GM23338 (cell line): ENCODE data around the gene DCAF4. TPM values are rescaled to one million over a fixed set of nuclear protein-coding genes. Genes with fewer than 3 reads are reported as not detected.

ENCODE experiments used
- ATAC-seq: fragments of 200-7000 bp; cut with Tn5 transposase; 3 replicates; pipeline ENCODE4 v1.9.1; 2020
- DNase-seq: peaks from one replicate; pipeline ENCODE4 v3.0.0-alpha.2; 2015; ENCODE audit warnings: low spot score
- H2AFZ ChIP-seq: fragments of 200-600 bp; sonication (generic); 2 replicates; pipeline ENCODE4 v1.8.0; 2016; ENCODE audit warnings: antibody characterized with exemption, mild to moderate bottlenecking, moderate library complexity
- H3F3A ChIP-seq: fragments of 200-600 bp; sonication (generic); replicated peaks from 2 replicates; pipeline ENCODE4 v1.8.0; 2017; ENCODE audit warnings: antibody characterized with exemption, mixed run types, low read depth
- H3K27ac ChIP-seq: fragments of 200-600 bp; sonication (generic); 2 replicates; pipeline ENCODE4 v1.6.1; 2016; ENCODE audit warnings: low read depth
- H3K27me3 ChIP-seq: fragments of 200-600 bp; sonication (generic); 2 replicates; pipeline ENCODE4 v1.8.0; 2016; ENCODE audit warnings: mild to moderate bottlenecking, mixed run types, moderate library complexity; ENCODE audit not compliant: insufficient read depth
- H3K36me3 ChIP-seq: fragments of 200-600 bp; sonication (generic); 2 replicates; pipeline ENCODE4 v1.8.0; 2016; ENCODE audit warnings: mild to moderate bottlenecking; ENCODE audit not compliant: insufficient read depth
- H3K4me1 ChIP-seq: fragments of 200-600 bp; sonication (generic); 2 replicates; pipeline ENCODE4 v1.8.0; 2016; ENCODE audit warnings: mild to moderate bottlenecking, moderate library complexity; ENCODE audit not compliant: insufficient read depth
- H3K4me2 ChIP-seq: fragments of 200-600 bp; sonication (generic); 2 replicates; pipeline ENCODE4 v1.7.1; 2017; ENCODE audit warnings: mixed run types
- H3K4me3 ChIP-seq: fragments of 200-600 bp; sonication (generic); 2 replicates; pipeline ENCODE4 v1.6.1; 2016; ENCODE audit warnings: mixed run types
- H3K79me2 ChIP-seq: fragments of 200-600 bp; sonication (generic); replicated peaks from 2 replicates; pipeline ENCODE4 v1.8.0; 2017; ENCODE audit warnings: mild to moderate bottlenecking; ENCODE audit not compliant: insufficient read depth
- H3K9me2 ChIP-seq: fragments of 200-600 bp; sonication (generic); 2 replicates; pipeline ENCODE4 v1.8.0; 2017; ENCODE audit not compliant: insufficient read depth
- H4K20me1 ChIP-seq: fragments of 200-600 bp; sonication (generic); replicated peaks from 2 replicates; pipeline ENCODE4 v1.8.0; 2017; ENCODE audit warnings: mild to moderate bottlenecking; ENCODE audit not compliant: insufficient read depth
- H3K27ac Mint-ChIP-seq: 2 replicates; pipeline ENCODE4 v1.8.0; 2020; ENCODE audit warnings: inconsistent platforms, mild to moderate bottlenecking, moderate library complexity, mixed read lengths
- H3K27me3 Mint-ChIP-seq: 3 replicates; pipeline ENCODE4 v1.8.0; 2022; ENCODE audit warnings: low read depth, mild to moderate bottlenecking, moderate library complexity, mixed read lengths, inconsistent platforms; ENCODE audit not compliant: insufficient read depth, poor library complexity
- H3K36me3 Mint-ChIP-seq: 3 replicates; pipeline ENCODE4 v1.8.0; 2021; ENCODE audit warnings: low read depth, mild to moderate bottlenecking, inconsistent platforms, moderate library complexity, mixed read lengths
- H3K4me1 Mint-ChIP-seq: 3 replicates; pipeline ENCODE4 v1.8.0; 2020; ENCODE audit warnings: mild to moderate bottlenecking, inconsistent platforms, mixed read lengths
- H3K4me3 Mint-ChIP-seq: 3 replicates; pipeline ENCODE4 v1.8.0; 2021; ENCODE audit warnings: moderate library complexity, mild to moderate bottlenecking, inconsistent platforms, mixed read lengths
- H3K9me3 Mint-ChIP-seq: 3 replicates; pipeline ENCODE4 v1.8.0; 2020; ENCODE audit warnings: moderate library complexity, mild to moderate bottlenecking, inconsistent platforms, mixed read lengths
- CREB1 ChIP-seq: fragments of 250-450 bp; sonication (Bioruptor Pico); IDR thresholded peaks from 2 replicates; pipeline ENCODE4 v1.5.0; 2020; ENCODE audit warnings: low read depth, mild to moderate bottlenecking, moderate library complexity
- EZH2 ChIP-seq: fragments of 200-600 bp; sonication (generic); IDR thresholded peaks from one replicate; pipeline ENCODE4 v1.8.0; 2017; ENCODE audit warnings: antibody characterized with exemption, mild to moderate bottlenecking, low read depth; ENCODE audit not compliant: unreplicated experiment
- JUNB ChIP-seq: IDR thresholded peaks from one replicate; pipeline ENCODE4 v1.6.1; 2016; ENCODE audit warnings: antibody characterized with exemption; ENCODE audit not compliant: unreplicated experiment
- NANOG ChIP-seq: IDR thresholded peaks from 2 replicates; pipeline ENCODE4 v1.6.1; 2016; ENCODE audit warnings: antibody characterized with exemption, borderline replicate concordance
- POLR2AphosphoS5 ChIP-seq: IDR thresholded peaks from 2 replicates; pipeline ENCODE4 v1.6.1; 2016; ENCODE audit warnings: antibody characterized with exemption, low read depth
- REST ChIP-seq: IDR thresholded peaks from one replicate; pipeline ENCODE4 v1.6.1; 2018; ENCODE audit warnings: antibody characterized with exemption; ENCODE audit not compliant: unreplicated experiment
- STAT1 ChIP-seq: IDR thresholded peaks from one replicate; pipeline ENCODE4 v1.6.1; 2016; ENCODE audit warnings: antibody characterized with exemption; ENCODE audit not compliant: unreplicated experiment
- ZNF114 ChIP-seq: fragments of 250-450 bp; sonication (Bioruptor Pico); IDR thresholded peaks from 2 replicates; pipeline ENCODE4 v1.5.0; 2020; ENCODE audit warnings: mild to moderate bottlenecking, moderate library complexity
- ZNF331 ChIP-seq: fragments of 250-450 bp; sonication (Bioruptor Pico); IDR thresholded peaks from 2 replicates; pipeline ENCODE4 v1.5.0; 2020; ENCODE audit warnings: low read depth, mild to moderate bottlenecking, moderate library complexity
- ZNF462 ChIP-seq: fragments of 250-450 bp; sonication (Bioruptor Pico); IDR thresholded peaks from 2 replicates; pipeline ENCODE4 v1.5.0; 2020; ENCODE audit warnings: mild to moderate bottlenecking, moderate library complexity
- polyA plus RNA-seq: library from polyadenylated mRNA; unstranded; fragments of >200 nt; fragmentation: Nextera tagmentation; extraction: Ambion mirVana; gene quantifications from 2 replicates; pipeline ENCODE4 v1.2.1, GENCODE V29; 2016
- total RNA-seq: library from RNA; depleted of rRNA; stranded (reverse); fragments of >200 nt; shearing (Covaris generic); gene quantifications from 2 replicates; pipeline ENCODE4 v1.2.3, GENCODE V29; 2014
- TF ChIP-seq, protein P1 (sequence below): IDR thresholded peaks from 2 replicates; pipeline ENCODE4 v1.6.1; 2016; ENCODE audit warnings: antibody characterized with exemption

Gene DCAF4
- total and polyA plus RNA-seq, 2 experiments from 2014 or later = 17.5 to 39.3 TPM

GRCh38 chr14:72986857-72987256 lies 60.6 kb downstream of the DCAF4 start (continued):
- TF ChIP-seq REST (no peak), ZNF331 (no peak), POLR2AphosphoS5 (no peak)

GRCh38 chr14:72990171-72990570 lies 63.9 kb downstream of the DCAF4 start:
- no peaks in the 10 kb centered on the region for H3K9me3 Mint-ChIP-seq
- Histone ChIP-seq H3K27me3 (no peaks in the 10 kb centered on the region), H4K20me1 (no peaks in the 10 kb centered on the region), H3K9me2 (no peaks in the 10 kb centered on the region), H3K36me3 (0 out of 2 replicates have a peak, but pooled peaks cover 4% of the 10 kb centered on the region), H3K79me2 (no peaks in the 10 kb centered on the region), H3K27ac (no peak overlapping the region), H3K4me1 (no peaks in the 10 kb centered on the region), H3K4me3 (no peak overlapping the region), H2AFZ (no peak overlapping the region), H3F3A (no peaks in the 10 kb centered on the region), H3K4me2 (no peak overlapping the region)
- H3K27ac Mint-ChIP-seq = no peak overlapping the region
- ATAC-seq (no peak), DNase-seq (no peak)
- H3K4me3 Mint-ChIP-seq = no peak overlapping the region
- peaks cover 19% of the 10 kb centered on the region for H3K36me3 Mint-ChIP-seq
- no peaks in the 10 kb centered on the region for H3K4me1 Mint-ChIP-seq
- H3K27me3 Mint-ChIP-seq = peaks cover 3% of the 10 kb centered on the region
- TF ChIP-seq EZH2 (no peak), NANOG (no peak), ZNF114 (no peak), JUNB (no peak), STAT1 (no peak), POLR2AphosphoS5 (no peak), REST (no peak), CREB1 (CRISPR knock-in tag) (no peak), ZNF331 (no peak), ZNF462 (CRISPR knock-in tag) (no peak)
- TF ChIP-seq, protein P1, sequence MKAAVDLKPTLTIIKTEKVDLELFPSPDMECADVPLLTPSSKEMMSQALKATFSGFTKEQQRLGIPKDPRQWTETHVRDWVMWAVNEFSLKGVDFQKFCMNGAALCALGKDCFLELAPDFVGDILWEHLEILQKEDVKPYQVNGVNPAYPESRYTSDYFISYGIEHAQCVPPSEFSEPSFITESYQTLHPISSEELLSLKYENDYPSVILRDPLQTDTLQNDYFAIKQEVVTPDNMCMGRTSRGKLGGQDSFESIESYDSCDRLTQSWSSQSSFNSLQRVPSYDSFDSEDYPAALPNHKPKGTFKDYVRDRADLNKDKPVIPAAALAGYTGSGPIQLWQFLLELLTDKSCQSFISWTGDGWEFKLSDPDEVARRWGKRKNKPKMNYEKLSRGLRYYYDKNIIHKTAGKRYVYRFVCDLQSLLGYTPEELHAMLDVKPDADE = no peak
